ENCODE measurements around the gene MED17. TPM values are rescaled to one million over a fixed set of nuclear protein-coding genes. Genes with fewer than 3 reads are reported as not detected.

The MED17 gene
- total and polyA plus RNA-seq, 10 of the 15 experiments (the other 5 are each of a cell fraction or from before 2014, with no cell fraction given), result 7.3 to 38.7 (median 28.3) TPM

GRCh38 chr11:93858121-93858775 is 74.2 kb downstream of the MED17 start:
- H3K4me3 ChIP-seq, result no peak overlapping the region
- H2AFZ ChIP-seq (ENCODE audit: control insufficient read depth, low read depth, low read length), result no peak overlapping the region
- no TSS peak for BruUV-seq (replicated peaks)
- FAIRE-seq (no peak), ATAC-seq (no peak), DNase-seq (ENCODE audit: low read depth, low spot score) (no peak)
- intact Hi-C loops (cut with micrococcal nuclease; ENCODE audit: unreplicated experiment), result no loop called here
- H3K27me3 ChIP-seq (replicated peaks in 1 of 2; ENCODE audit: control insufficient read depth in 2 of 2, insufficient read depth in 2 of 2, low read length in 1 of 2), result no peaks in the 10 kb centered on the region
- RAD21 ChIA-PET (ENCODE audit: unreplicated experiment), result no interaction called here
- H3K4me2 ChIP-seq (ENCODE audit: control insufficient read depth, insufficient read depth), result no peak overlapping the region
- no peaks in the 10 kb centered on the region for H3K9me3 ChIP-seq (replicated peaks; ENCODE audit: control insufficient read depth, insufficient read depth, low read length)
- POLR2A ChIA-PET, result no interaction called here
- H3K27ac ChIP-seq (ENCODE audit: control insufficient read depth, insufficient read depth), result no peak overlapping the region
- no peak overlapping the region for H3K9ac ChIP-seq (ENCODE audit: control insufficient read depth, insufficient read depth, low read length)
- H3K36me3 ChIP-seq (ENCODE audit: control insufficient read depth in 2 of 2, insufficient read depth in 2 of 2, low read length in 1 of 2), result no peaks in the 10 kb centered on the region
- CTCF ChIA-PET, result interaction anchor here (1.2 kb wide), 2 partner anchors 10 to 37 kb away, joined by 3 read pairs; no protein-coding TSS in a partner anchor
- WGBS (ENCODE audit: insufficient coverage, insufficient replicate concordance, low lambda C conversion rate, missing lambda C conversion rate), result 2% methylated on average over 3 of the region's 3 CpGs
- H4K20me1 ChIP-seq (ENCODE audit: control insufficient read depth, insufficient read depth), result no peaks in the 10 kb centered on the region
- H3K4me1 ChIP-seq (ENCODE audit: control insufficient read depth, insufficient read depth, low read length), result no peaks in the 10 kb centered on the region
- H3K79me2 ChIP-seq (ENCODE audit: control insufficient read depth, insufficient read depth, low read length), result no peaks in the 10 kb centered on the region
- SMC1A ChIA-PET (ENCODE audit: uncharacterized antibody, unreplicated experiment), result interaction anchor here (1.0 to 1.2 kb wide), 3 partner anchors 43 to 1684 kb away, joined by 3 read pairs; no protein-coding TSS in a partner anchor
- in situ Hi-C loops (cut with MboI), result no loop called here
- TF ChIP-seq NKRF (conservative IDR thresholded peaks at IDR 0.05), result no peak
- no peak for TF ChIP-seq JUND (IDR thresholded peaks at IDR 0.05; ENCODE audit: low read depth, low read length)
- no peak for TF ChIP-seq ZNF687 (IDR thresholded peaks at IDR 0.05)
- TF ChIP-seq TCF3 (IDR thresholded peaks at IDR 0.05; ENCODE audit: borderline replicate concordance, insufficient read depth, low read depth, low read length), result no peak
- TF ChIP-seq EZH2 (IDR thresholded peaks at IDR 0.05; ENCODE audit: borderline replicate concordance, control insufficient read depth, low read depth, low read length), result no peak
- no peak for TF ChIP-seq KAT2A (conservative IDR thresholded peaks at IDR 0.05; ENCODE audit: control insufficient read depth, low read depth, low read length)
- TF ChIP-seq BACH1 (IDR thresholded peaks at IDR 0.05; ENCODE audit: borderline replicate concordance), result no peak
- TF ChIP-seq POLR2AphosphoS2 (IDR thresholded peaks at IDR 0.05; ENCODE audit: low read depth, low read length), result no peak
- TF ChIP-seq POLR2AphosphoS5 (IDR thresholded peaks at IDR 0.05; ENCODE audit: low read length), result no peak
- no peak for TF ChIP-seq ZNF592 (IDR thresholded peaks at IDR 0.05)
- TF ChIP-seq SMC3 (IDR thresholded peaks at IDR 0.05; ENCODE audit: borderline replicate concordance, low read length), result no peak
- no peak for TF ChIP-seq NR2F1 (conservative IDR thresholded peaks at IDR 0.05)

Measured in GM12878 (cell line).